GM21576 (cell line): Measurements from ENCODE around the gene POMT1.
"Not testable (repeated sequence)": the region's sequence is repeated elsewhere in the genome, so short reads cannot be mapped to it uniquely, and the experiment has no call there.

ENCODE experiments used
- ATAC-seq: cut with Tn5 transposase; IDR thresholded peaks from one replicate; pipeline ENCODE4 v1.9.1; 2021; ENCODE audit warnings: mild to moderate bottlenecking, moderate library complexity; ENCODE audit not compliant: unreplicated experiment

POMT1 gene

DNA sequence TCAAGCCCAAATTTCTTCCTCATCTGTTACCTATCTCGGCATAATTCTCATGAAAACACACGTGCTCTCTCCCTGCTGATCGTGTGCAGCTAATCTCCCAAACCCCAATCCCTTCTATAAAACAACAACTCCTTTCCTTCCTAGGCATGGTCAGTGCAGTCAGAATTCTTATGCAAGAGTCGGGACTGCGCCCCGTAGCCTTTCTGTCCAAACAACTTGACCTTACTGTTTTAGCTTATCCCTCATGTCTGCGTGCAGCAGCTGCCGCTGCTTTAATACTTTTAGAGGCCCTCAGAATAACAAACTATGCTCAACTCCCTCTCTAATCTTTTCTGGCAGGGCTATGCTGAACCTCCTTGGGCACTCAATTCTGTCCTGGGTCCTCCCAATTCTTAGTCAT, 47.7 kb downstream of the POMT1 start:
- ATAC-seq: not testable (repeated sequence)

DNA sequence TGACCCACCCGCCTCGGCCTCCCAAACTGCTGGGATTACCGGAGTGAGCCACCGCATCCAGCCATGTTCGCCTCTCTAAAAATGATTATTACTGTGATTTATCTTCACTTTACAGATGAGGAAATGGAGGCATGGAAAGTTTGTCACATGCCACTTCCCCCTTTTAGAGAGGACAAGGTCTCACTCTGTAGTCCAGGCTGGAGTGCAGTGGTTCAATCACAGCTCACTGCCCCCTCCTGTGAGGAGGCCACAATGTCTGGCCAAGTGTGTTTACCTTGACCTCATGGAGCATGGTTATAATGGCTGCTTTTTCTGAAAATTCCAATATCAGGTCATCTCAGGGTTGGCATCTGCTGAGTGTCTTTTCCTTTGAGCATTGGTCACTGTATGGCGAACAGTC, 49.3 kb downstream of the POMT1 start:
- no peak for ATAC-seq

DNA sequence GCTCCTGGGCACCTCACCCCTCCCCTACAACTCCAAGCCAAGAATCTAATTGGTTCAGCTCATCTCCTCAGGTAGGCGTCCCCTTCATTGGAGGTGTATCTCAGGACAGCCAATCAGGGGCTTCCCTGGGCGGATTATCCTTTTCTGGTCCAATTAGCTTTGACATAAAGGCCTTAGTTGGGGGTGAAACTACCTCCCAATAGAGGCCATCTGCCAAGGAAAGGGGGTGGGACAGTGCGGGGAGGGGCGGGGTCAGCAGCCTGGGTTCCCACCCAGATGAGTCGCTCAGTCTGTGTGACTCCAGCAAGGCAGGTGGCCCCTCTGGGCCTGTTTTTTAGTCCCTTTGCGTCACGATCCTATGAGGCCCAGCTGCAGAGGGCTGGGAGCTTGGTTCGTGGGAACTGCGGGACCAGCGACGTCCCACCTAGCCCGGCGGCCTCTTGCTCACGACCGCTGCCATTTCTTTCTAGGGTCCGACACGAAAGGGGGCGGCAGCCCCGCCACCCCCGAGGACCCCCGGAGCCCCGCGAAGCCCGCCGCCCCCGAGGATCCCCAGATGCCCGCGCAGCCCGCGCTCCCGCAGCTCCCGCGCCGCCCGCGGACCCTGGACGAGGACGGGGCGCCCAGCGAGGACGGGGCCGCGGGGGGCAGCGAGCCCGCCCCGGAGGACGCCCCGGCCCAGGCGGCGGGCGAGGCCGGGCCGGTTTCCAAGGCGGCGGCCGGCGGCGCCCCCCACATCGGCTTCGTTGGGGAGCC, 51.5 kb downstream of the POMT1 start:
- ATAC-seq: no peak

DNA sequence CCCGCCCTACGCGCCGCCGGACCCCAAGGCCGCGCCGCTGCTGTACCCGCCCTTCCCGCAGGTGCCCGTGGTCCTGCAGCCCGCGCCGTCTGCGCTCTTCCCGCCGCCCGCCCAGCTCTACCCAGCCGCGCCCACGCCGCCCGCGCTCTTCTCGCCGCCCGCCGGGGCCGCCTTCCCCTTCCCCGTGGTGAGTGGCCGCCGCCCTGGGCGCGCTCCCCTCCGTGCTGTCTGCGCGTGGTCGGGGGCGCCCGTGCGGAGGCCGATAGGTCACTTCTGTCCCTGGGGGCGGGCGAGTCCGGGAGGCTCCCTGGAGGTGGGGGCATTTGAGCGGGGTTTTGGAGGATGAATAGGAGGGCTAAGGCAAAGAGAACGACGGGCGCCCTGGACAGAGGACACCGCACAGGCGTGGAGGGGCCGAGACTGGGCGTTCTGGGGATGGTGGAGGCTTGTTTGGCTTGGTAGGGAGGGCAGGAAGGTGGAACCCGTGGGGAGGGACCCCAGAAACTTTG, 52.2 kb downstream of the POMT1 start:
- ATAC-seq: no peak

DNA sequence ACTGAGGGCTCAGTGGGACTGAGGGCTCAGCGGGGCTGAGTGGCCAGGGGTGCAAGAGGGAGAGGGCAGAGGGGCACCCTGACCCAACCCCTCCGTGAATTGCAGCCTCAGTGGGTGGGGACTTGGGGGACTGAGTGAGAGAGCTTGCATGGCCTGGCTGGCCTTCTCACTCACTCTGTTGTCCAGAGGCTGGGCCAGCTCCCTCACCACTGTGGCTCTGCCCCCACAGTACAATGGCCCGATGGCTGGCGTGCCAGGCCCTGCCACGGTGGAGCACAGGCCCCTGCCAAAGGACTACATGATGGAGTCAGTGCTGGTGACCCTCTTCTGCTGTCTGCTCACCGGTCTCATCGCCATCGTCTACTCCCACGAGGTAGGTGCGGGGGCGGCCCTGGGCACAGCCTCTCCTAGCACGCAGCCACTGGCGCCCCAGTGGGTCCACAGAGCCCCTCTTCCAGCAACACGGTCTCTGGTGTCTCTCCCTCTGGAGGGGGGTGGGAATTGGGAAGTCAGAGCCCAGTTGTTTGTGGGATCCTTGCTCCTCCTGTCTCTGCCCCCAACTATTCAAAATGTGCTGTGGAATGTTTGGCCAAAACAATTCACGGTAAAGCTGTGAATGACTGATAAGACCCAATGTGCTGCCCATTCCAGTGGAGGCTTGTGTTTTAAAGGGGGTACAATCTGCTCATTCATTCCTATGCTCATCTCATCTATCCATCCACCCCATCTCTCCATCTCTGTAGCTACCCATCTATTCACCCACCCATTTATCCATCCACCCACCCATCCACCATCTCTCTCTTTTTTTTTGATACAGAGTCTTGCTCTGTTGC, 53.3 kb downstream of the POMT1 start:
- ATAC-seq: no peak

DNA sequence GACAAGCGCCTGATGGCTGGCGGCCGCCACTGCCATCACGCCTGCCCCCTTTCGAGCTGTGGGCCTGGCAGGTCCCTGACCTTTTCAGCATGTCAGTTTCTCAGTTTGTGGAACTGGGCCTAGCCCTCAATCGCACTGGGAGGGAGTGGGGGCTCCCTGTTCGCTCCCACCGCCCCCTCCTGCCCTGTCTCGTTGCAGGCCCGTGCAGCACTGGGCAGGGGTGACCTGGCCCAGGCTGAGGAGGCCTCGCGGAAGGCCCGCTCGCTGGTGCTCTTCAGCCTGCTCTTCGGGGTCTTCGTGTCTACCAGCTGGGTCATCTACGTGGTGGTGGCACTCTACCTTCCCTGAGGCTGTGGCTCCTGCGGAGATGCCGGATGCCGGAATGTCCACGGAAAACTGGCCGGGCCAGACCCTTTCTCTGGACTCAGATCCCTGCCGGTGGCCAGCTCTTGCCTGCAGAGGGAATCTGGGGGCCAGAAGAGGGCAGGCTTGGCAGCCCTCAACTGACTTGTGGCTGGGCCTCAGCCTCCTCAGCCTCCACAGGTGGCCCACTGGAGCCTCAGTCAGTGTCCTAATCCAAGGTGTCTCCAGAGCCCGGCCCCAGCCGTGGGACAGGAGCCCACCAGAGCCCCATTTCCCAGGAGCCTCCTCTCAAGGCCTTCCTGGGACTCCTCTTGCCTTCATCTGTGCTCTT, 55.3 kb downstream of the POMT1 start:
- no peak for ATAC-seq

DNA sequence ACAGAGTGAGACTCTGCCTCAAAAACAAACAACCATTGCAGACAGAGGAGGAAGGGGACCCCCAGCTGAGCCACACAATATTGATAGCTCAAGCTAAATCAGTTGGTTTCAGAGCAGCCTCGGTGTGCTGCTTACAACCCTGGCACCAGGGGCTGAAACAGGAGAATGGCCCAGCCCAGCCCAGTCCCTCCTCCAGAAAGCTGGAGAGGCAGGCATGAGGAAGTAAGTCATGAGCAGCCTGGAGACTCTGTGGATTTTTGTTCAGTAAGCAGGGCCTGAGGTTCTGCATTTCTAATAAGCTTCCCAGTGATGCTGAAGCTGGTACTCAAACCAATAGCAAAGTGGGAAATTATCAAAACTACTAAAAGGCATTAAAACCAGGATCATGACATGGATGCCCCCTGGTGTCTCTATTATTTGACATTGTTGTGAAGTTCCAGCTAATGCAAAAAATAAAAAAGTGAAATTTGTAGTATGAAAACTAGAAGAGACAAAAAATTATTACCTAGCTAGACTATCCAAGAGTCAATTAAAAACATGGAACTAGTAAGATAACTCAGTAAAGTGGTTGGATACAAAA, 56.8 kb downstream of the POMT1 start:
- no peak for ATAC-seq

DNA sequence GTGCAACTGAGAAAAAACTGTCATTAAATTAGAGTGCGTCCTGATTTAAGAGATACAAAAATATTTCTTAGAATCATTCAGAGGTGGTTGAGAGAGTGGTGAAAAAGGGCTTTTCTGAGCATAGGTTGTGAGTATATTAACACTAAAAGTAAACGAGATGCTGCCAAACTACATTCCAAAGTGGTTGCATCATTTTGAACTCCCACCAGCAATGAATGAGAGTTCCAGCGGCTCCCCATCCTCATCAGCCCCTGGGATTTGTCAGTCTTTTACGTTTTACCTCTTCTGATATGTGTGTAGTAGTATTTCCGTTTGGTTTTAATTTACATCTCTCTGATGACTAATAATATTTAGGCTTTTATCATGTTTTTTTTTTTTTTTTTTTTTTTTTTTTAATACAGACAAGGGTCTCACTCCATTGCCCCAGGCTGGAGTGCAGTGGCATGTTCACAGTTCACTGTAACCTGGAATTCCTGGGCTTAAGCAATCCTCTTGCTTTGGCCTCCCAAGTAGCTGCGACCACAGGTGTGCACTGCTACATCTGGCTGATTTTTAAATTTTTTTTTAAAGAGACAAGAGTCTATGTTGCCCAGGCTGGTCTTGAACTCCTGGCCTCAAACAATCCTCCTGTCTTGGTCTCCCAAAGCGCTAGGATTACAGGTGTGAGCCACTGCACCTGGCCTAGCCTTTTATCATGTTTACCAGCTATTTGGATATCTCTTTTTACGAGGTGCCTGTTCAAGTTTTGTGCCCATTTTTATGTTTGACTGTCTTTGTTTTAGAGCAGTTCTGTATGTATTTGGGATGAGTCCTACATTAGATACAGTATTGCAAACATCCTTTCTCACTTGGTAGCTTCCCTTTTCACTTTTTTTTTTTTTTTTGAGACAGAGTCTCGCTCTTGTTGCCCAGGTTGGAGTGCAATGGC, 59.6 kb downstream of the POMT1 start:
- ATAC-seq: no peak

DNA sequence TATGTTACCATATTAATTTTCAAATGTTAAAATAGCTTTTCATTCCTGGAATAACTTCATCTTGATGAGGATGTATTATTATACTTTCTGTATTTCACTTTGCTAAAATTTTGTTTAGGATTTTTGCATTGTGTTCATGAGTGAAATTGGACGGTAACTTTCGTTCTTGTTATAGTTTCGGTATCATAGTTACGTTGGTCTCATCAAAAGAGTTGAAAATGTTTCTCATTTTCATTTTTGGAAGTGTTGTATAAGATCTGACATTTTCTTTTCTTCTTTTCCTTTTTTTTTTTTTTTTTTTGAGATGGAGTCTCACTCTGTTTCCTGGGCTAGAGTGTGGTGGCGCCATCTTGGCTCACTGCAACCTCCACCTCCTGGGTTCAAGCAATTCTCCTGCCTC, 62.7 kb downstream of the POMT1 start:
- no peak for ATAC-seq

DNA sequence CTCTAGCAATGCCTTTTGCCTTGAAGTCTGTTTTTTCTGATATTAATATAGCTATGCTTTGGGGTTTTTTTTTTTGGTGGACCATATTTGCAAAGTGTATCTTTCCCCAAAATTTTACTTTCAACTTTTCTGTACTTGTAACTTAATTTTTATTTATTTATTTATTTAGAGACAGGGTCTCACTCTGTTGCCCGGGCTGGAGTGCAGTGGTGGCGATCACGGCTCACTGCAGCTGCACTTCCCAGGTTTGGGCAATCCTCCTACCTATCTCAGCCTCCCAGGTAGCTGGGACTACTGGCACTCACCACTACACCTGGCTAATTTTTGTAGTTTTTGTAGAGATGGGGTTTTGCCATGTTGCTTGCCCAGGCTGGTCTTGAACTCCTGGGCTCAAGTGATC, 63.4 kb downstream of the POMT1 start:
- no peak for ATAC-seq

DNA sequence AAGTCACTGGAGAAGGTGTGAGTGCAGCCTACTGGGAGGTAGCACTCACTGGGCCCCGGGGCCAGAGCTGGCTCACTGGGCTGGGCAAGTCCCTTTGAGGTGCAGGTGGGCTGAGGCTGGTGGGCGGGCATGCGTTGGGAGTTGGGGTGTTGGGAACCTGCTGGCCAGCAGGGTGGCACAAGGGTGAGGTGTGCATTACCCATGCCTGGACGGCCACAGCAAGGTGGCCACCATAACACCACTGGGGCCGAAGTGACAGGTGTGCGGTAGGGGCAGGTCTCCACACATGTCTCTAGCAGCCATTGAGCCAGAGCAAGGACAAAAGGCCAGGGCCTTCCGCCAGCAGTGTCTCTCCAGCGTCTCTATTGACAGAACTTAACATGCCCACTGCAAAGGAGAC, 65.2 kb downstream of the POMT1 start:
- ATAC-seq: no peak
